Stimulated activated CD4-positive, alpha-beta T cell treated with anti-CD3 and anti-CD28 coated beads, Interleukin-12 subunit alpha, Interleukin-12 subunit beta, amount 100 ng/mL, for 4 hours (primary cell): ENCODE results near the gene ACAP2.

Experiments used
- DNase-seq: peaks from one replicate; pipeline ENCODE4 v3.0.0-alpha.2; 2020

The ACAP2 gene

GRCh38 chr3:195282961-195283360 lies 159.9 kb downstream of the ACAP2 start:
- DNase-seq = no peak

- no peak for DNase-seq
These were observed 168.4 kb downstream of the ACAP2 start for GRCh38 chr3:195274259-195274966.

- peak; percentile 90 for DNase-seq
These were observed 171.2 kb downstream of the ACAP2 start for GRCh38 chr3:195271410-195272243.

GRCh38 chr3:195270817-195271409 lies 171.9 kb downstream of the ACAP2 start, which contains the start of gene XXYLT1:
XXYLT1 (minus strand) TSS chr3:195271159; CDS start chr3:195271058, 101 bp downstream.
- peak; percentile 89 for DNase-seq

- DNase-seq = peak; percentile 37
These were observed 172.6 kb downstream of the ACAP2 start for GRCh38 chr3:195270079-195270816.

GRCh38 chr3:195269375-195270078 lies 173.3 kb downstream of the ACAP2 start:
- DNase-seq = no peak

GRCh38 chr3:195268576-195269309 lies 174.1 kb downstream of the ACAP2 start:
- no peak for DNase-seq

- no peak for DNase-seq
These were observed 175.7 kb downstream of the ACAP2 start for GRCh38 chr3:195267096-195267495.

- no peak for DNase-seq
These were observed 176.4 kb downstream of the ACAP2 start for GRCh38 chr3:195266428-195266827.

- no peak for DNase-seq
These were observed 177.3 kb downstream of the ACAP2 start for GRCh38 chr3:195265363-195265976.

GRCh38 chr3:195263925-195264600 lies 178.8 kb downstream of the ACAP2 start:
- DNase-seq = no peak

- DNase-seq = no peak
These were observed 179.5 kb downstream of the ACAP2 start for GRCh38 chr3:195263193-195263924.

- DNase-seq = no peak
These were observed 180.9 kb downstream of the ACAP2 start for GRCh38 chr3:195261925-195262324.

- no peak for DNase-seq
These were observed 182.4 kb downstream of the ACAP2 start for GRCh38 chr3:195260280-195260905.

- peak; percentile 81 for DNase-seq
These were observed 183.1 kb downstream of the ACAP2 start for GRCh38 chr3:195259475-195260279.

- DNase-seq = no peak
These were observed 183.7 kb downstream of the ACAP2 start for GRCh38 chr3:195259154-195259474.

- no peak for DNase-seq
These were observed 184.2 kb downstream of the ACAP2 start for GRCh38 chr3:195258449-195259153.
